Measurements from ENCODE around the gene CIDEB. TPM values are rescaled to one million over a fixed set of nuclear protein-coding genes. Genes with fewer than 3 reads are reported as not detected.

The CIDEB gene
- total and polyA plus RNA-seq, 9 of the 15 experiments (the other 6 are each of a cell fraction or from before 2014, with no cell fraction given): 0.03 to 0.35 (median 0.09) TPM; not detected in 3

DNA sequence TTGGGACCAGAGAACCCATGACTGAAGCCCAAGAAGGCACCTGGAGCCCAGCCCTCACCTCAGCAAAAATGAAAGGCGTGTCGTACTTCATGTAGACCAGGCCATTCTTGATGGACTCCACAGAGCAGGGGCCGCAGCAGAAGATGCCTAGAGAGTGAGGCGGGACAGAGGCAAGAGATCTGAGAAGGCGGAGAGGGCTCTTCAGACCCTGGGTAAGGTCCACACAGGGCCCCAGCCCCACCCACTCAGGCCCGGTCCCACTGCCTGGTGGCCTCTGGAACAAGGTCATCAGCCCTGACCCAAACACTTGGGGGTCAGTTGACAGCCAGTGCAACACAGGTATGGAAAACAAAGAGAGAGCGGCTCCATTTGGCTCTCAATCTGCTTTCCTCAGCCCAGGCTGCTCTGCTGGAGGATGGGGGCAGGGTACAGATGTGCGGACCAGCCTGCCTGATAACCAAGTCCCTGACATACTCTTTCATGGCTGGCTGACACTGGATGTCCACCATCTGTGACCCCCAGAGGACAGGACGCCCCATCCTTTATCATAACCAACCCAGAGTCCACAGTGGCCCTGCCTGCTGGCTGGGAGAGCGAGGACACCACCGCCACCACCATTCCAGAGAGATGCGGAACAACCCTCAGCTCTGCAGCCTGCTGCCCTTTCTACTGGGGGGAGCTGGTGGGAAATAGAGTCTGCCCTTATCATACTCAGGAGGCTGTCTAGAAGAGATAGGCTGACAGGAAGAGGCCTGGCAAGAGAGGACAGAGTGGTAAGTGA, 51.7 kb downstream of the CIDEB start (continued):
- TF ChIP-seq, protein P1, sequence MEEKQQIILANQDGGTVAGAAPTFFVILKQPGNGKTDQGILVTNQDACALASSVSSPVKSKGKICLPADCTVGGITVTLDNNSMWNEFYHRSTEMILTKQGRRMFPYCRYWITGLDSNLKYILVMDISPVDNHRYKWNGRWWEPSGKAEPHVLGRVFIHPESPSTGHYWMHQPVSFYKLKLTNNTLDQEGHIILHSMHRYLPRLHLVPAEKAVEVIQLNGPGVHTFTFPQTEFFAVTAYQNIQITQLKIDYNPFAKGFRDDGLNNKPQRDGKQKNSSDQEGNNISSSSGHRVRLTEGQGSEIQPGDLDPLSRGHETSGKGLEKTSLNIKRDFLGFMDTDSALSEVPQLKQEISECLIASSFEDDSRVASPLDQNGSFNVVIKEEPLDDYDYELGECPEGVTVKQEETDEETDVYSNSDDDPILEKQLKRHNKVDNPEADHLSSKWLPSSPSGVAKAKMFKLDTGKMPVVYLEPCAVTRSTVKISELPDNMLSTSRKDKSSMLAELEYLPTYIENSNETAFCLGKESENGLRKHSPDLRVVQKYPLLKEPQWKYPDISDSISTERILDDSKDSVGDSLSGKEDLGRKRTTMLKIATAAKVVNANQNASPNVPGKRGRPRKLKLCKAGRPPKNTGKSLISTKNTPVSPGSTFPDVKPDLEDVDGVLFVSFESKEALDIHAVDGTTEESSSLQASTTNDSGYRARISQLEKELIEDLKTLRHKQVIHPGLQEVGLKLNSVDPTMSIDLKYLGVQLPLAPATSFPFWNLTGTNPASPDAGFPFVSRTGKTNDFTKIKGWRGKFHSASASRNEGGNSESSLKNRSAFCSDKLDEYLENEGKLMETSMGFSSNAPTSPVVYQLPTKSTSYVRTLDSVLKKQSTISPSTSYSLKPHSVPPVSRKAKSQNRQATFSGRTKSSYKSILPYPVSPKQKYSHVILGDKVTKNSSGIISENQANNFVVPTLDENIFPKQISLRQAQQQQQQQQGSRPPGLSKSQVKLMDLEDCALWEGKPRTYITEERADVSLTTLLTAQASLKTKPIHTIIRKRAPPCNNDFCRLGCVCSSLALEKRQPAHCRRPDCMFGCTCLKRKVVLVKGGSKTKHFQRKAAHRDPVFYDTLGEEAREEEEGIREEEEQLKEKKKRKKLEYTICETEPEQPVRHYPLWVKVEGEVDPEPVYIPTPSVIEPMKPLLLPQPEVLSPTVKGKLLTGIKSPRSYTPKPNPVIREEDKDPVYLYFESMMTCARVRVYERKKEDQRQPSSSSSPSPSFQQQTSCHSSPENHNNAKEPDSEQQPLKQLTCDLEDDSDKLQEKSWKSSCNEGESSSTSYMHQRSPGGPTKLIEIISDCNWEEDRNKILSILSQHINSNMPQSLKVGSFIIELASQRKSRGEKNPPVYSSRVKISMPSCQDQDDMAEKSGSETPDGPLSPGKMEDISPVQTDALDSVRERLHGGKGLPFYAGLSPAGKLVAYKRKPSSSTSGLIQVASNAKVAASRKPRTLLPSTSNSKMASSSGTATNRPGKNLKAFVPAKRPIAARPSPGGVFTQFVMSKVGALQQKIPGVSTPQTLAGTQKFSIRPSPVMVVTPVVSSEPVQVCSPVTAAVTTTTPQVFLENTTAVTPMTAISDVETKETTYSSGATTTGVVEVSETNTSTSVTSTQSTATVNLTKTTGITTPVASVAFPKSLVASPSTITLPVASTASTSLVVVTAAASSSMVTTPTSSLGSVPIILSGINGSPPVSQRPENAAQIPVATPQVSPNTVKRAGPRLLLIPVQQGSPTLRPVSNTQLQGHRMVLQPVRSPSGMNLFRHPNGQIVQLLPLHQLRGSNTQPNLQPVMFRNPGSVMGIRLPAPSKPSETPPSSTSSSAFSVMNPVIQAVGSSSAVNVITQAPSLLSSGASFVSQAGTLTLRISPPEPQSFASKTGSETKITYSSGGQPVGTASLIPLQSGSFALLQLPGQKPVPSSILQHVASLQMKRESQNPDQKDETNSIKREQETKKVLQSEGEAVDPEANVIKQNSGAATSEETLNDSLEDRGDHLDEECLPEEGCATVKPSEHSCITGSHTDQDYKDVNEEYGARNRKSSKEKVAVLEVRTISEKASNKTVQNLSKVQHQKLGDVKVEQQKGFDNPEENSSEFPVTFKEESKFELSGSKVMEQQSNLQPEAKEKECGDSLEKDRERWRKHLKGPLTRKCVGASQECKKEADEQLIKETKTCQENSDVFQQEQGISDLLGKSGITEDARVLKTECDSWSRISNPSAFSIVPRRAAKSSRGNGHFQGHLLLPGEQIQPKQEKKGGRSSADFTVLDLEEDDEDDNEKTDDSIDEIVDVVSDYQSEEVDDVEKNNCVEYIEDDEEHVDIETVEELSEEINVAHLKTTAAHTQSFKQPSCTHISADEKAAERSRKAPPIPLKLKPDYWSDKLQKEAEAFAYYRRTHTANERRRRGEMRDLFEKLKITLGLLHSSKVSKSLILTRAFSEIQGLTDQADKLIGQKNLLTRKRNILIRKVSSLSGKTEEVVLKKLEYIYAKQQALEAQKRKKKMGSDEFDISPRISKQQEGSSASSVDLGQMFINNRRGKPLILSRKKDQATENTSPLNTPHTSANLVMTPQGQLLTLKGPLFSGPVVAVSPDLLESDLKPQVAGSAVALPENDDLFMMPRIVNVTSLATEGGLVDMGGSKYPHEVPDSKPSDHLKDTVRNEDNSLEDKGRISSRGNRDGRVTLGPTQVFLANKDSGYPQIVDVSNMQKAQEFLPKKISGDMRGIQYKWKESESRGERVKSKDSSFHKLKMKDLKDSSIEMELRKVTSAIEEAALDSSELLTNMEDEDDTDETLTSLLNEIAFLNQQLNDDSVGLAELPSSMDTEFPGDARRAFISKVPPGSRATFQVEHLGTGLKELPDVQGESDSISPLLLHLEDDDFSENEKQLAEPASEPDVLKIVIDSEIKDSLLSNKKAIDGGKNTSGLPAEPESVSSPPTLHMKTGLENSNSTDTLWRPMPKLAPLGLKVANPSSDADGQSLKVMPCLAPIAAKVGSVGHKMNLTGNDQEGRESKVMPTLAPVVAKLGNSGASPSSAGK (IDR thresholded peaks at IDR 0.05): no peak
- TF ChIP-seq TCF7 (IDR thresholded peaks at IDR 0.05; ENCODE audit: borderline replicate concordance): no peak
- TF ChIP-seq, protein P2, sequence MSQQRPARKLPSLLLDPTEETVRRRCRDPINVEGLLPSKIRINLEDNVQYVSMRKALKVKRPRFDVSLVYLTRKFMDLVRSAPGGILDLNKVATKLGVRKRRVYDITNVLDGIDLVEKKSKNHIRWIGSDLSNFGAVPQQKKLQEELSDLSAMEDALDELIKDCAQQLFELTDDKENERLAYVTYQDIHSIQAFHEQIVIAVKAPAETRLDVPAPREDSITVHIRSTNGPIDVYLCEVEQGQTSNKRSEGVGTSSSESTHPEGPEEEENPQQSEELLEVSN (IDR thresholded peaks at IDR 0.05; ENCODE audit: borderline replicate concordance in 1 of 2, extremely low read depth in 1 of 2, insufficient read depth in 1 of 2, insufficient read length in 1 of 2, low read depth in 1 of 2, low read length in 1 of 2, poor library complexity in 1 of 2, severe bottlenecking in 1 of 2): no peak
- no peak for TF ChIP-seq PRPF4 (IDR thresholded peaks at IDR 0.05; ENCODE audit: insufficient read depth, low read depth, low read length, poor library complexity, severe bottlenecking)
- TF ChIP-seq FOXK1 (CRISPR knock-in tag; IDR thresholded peaks at IDR 0.05; ENCODE audit: borderline replicate concordance): no peak
- TF ChIP-seq, protein P3, sequence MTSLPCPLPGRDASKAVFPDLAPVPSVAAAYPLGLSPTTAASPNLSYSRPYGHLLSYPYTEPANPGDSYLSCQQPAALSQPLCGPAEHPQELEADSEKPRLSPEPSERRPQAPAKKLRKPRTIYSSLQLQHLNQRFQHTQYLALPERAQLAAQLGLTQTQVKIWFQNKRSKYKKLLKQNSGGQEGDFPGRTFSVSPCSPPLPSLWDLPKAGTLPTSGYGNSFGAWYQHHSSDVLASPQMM (CRISPR knock-in tag; IDR thresholded peaks at IDR 0.05): no peak
- no peak for TF ChIP-seq ZNF274 (IDR thresholded peaks at IDR 0.05; ENCODE audit: borderline replicate concordance, low read depth, low read length)
- TF ChIP-seq, protein P4, sequence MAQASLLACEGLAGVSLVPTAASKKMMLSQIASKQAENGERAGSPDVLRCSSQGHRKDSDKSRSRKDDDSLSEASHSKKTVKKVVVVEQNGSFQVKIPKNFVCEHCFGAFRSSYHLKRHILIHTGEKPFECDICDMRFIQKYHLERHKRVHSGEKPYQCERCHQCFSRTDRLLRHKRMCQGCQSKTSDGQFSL (CRISPR knock-in tag; IDR thresholded peaks at IDR 0.05): 0 out of 2 replicates have a peak, but pooled peaks have one; percentile 14
- TF ChIP-seq, protein P4 (tag; IDR thresholded peaks at IDR 0.05): no peak
- TF ChIP-seq STAT5A (IDR thresholded peaks at IDR 0.05; ENCODE audit: borderline replicate concordance, low read length): peak; percentile 87

All from K562 (cell line).